WERI-Rb-1 (cell line): ENCODE data around the gene MDN1.
A peak's percentile ranks its signal among the peaks of the same experiment; 100 is the strongest.
"Not testable (repeated sequence)": the region's sequence is repeated elsewhere in the genome, so short reads cannot be mapped to it uniquely, and the experiment has no call there.

ENCODE experiments used
- DNase-seq: peaks from one replicate; pipeline ENCODE4 v3.0.0-alpha.2; 2020
- H3K27ac ChIP-seq: fragments of 250-450 bp; sonication (Bioruptor Pico); 2 replicates; pipeline ENCODE4 v1.5.1; 2020; ENCODE audit warnings: mild to moderate bottlenecking, moderate library complexity
- H3K27me3 ChIP-seq: fragments of 250-450 bp; sonication (Bioruptor Pico); 2 replicates; pipeline ENCODE4 v1.5.1; 2021; ENCODE audit warnings: mild to moderate bottlenecking, low read depth, moderate library complexity; ENCODE audit not compliant: insufficient read depth, severe bottlenecking
- H3K36me3 ChIP-seq: fragments of 250-450 bp; sonication (Bioruptor Pico); 2 replicates; pipeline ENCODE4 v1.5.1; 2020; ENCODE audit warnings: mild to moderate bottlenecking, moderate library complexity
- H3K4me3 ChIP-seq: 2 replicates; pipeline ENCODE4 v1.5.1; 2011; ENCODE audit warnings: low read depth, mild to moderate bottlenecking, control low read depth, low read length
- H3K9me3 ChIP-seq: fragments of 250-450 bp; sonication (Bioruptor Pico); 2 replicates; pipeline ENCODE4 v1.5.1; 2021; ENCODE audit warnings: mild to moderate bottlenecking, moderate library complexity; ENCODE audit not compliant: severe bottlenecking
- CTCF ChIP-seq: IDR thresholded peaks from 2 replicates; pipeline ENCODE4 v1.5.1; 2011; ENCODE audit warnings: low read depth, mild to moderate bottlenecking, control low read depth, inconsistent platforms, low read length

Gene MDN1

DNA sequence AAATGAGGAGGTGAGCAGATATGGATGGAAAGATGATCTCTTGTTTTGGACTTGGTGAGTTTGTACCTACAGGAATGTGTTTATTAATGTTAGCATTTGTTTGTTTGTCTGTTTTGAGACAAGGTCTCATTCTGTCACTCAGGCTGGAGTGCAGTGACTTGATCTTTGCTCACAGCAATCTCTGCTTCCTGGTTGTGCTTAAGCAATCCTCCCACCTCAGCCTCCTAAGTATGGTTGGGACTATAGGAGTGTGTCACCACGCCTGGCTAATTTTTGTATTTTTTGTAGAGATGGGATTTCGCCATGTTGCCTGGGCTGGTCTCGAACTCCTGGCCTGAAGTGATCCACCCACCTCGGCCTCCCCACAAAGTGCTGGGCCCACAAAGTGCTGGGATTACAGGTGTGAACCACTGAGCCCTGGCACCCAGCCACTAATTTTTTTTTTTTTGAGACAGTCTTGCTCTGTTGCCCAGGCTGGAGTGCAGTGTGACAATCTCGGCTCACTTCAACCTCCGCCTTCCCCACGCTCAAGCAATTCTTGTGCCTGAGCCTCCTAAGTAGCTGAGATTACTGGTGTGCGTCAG lies 17.1 kb upstream of the MDN1 start:
- H3K9me3 ChIP-seq, result no peaks in the 10 kb centered on the region
- H3K36me3 ChIP-seq, result peaks cover 71% of the 10 kb centered on the region
- TF ChIP-seq CTCF, result no peak
- no peaks in the 10 kb centered on the region for H3K27me3 ChIP-seq
- H3K4me3 ChIP-seq, result no peak overlapping the region
- DNase-seq, result no peak
- H3K27ac ChIP-seq, result no peak overlapping the region

DNA sequence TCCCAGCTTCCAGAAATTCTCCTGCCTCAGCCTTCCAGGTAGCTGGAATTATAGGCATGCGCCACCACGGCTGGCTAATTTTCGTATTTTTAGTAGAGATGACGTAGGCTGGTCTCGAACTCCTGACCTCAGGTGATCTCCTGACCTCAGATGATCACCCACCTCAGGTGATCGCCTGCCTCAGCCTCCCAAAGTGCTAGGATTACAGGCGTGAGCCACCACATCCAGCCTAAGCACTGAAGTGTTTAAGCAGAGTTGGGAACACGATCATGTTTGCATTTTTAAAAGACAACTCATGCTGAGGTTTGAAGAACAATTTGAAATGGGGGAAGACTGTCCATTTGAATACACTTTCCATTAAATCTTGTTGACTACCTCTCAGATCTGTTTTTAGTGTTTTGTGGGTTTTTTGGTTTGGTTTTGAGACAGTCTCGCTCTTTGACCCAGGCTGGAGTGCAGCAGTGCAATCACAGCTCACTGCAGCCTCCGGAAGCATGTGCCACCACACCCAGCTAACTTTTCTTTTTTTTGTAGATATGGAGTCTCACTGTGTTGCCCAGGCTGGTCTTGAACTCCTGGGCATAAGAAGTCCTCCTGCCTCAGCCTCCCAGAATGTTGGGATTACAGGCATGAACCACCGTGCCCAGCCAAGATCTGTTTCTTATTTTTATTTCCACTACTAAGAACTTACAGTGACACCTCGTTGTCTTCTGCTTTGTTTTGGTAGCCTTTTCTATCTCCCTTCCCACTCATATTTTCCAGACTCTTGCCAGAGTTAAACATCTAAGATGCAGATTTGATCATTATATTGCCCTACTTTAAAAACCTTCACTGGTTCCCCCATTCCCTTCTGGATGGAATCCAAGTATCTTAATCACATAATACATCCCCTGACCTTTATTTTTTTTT lies 15.5 kb upstream of the MDN1 start:
- no peaks in the 10 kb centered on the region for H3K9me3 ChIP-seq
- H3K27ac ChIP-seq, result no peak overlapping the region
- peaks cover 70% of the 10 kb centered on the region for H3K36me3 ChIP-seq
- H3K27me3 ChIP-seq, result no peaks in the 10 kb centered on the region
- DNase-seq, result no peak
- TF ChIP-seq CTCF, result no peak
- no peak overlapping the region for H3K4me3 ChIP-seq

DNA sequence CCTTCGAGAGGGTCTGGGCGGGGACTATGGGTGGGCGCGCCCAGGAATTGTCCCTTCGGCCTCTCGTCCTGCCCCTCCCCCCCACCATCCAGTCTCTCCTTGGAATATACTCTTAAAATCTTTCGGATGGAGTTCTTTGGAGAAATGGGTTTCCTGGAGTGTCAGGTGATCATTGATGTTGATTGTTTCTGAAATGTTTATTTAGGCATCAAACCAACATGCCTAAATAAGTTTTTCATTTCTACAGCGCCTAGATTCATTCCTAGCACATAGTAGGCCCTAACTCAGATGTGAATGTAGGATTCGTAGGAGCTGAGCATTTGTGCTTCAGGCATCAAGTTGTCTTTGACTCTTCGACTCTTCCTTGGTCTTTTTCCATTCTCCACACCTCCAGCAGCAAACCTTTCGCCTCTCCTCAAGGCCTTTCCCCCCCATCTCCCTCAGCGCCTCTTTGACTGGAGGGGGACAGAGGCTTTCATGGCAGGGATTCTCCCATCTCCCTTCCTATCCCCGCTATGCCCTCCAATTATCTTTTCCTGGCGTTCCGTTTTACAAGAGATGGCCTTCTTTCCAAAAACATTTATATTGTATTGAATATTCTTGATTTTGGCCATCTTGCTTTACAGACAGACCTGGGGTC lies 10.7 kb upstream of the MDN1 start:
- H3K27me3 ChIP-seq, result no peaks in the 10 kb centered on the region
- peak overlapping the region; percentile 95 for H3K27ac ChIP-seq
- peak overlapping the region; percentile 77 for H3K4me3 ChIP-seq
- DNase-seq, result no peak
- peaks cover 41% of the 10 kb centered on the region for H3K36me3 ChIP-seq
- no peak for TF ChIP-seq CTCF
- no peaks in the 10 kb centered on the region for H3K9me3 ChIP-seq

GRCh38 chr6:89829472-89830169 lies 10.0 kb upstream of the MDN1 start, which contains the start of gene CASP8AP2:
Gene CASP8AP2 (plus strand): TSS chr6:89829880.
- no peaks in the 10 kb centered on the region for H3K9me3 ChIP-seq
- peak within 1 kb of the TSS; percentile 80 for H3K4me3 ChIP-seq
- no peaks in the 10 kb centered on the region for H3K27me3 ChIP-seq
- TF ChIP-seq CTCF, result no peak
- peaks cover 34% of the 10 kb centered on the region for H3K36me3 ChIP-seq
- peak; percentile 94 for DNase-seq
- peak within 1 kb of the TSS; percentile 95 for H3K27ac ChIP-seq

- Histone ChIP-seq H3K4me3 (peak overlapping the region; percentile 80), H3K36me3 (peaks cover 28% of the 10 kb centered on the region), H3K27me3 (no peaks in the 10 kb centered on the region), H3K27ac (peak overlapping the region; percentile 73), H3K9me3 (no peaks in the 10 kb centered on the region)
- TF ChIP-seq CTCF, result no peak
- DNase-seq, result peak; percentile 15
These were observed 9.4 kb upstream of the MDN1 start for GRCh38 chr6:89828988-89829471.

GRCh38 chr6:89828475-89828987 lies 8.9 kb upstream of the MDN1 start:
- not testable (repeated sequence) for H3K9me3 ChIP-seq, H3K27me3 ChIP-seq, DNase-seq
- Histone ChIP-seq H3K27ac (peak overlapping the region; percentile 73), H3K4me3 (peak overlapping the region; percentile 80), H3K36me3 (peaks cover 25% of the 10 kb centered on the region)
